SK-N-MC (cell line): ENCODE data around the gene MOCS1.

Experiments used
- DNase-seq: peaks from one replicate; pipeline ENCODE4 v3.0.0-alpha.2; 2011; ENCODE audit warnings: low read depth, low spot score
- H3K27ac ChIP-seq: fragments of 200-600 bp; sonication (generic); 2 replicates; pipeline ENCODE4 v1.5.1; 2016; ENCODE audit warnings: mixed run types
- H3K36me3 ChIP-seq: fragments of 200-600 bp; sonication (generic); 2 replicates; pipeline ENCODE4 v1.6.1; 2017; ENCODE audit warnings: antibody characterized with exemption, low read length, mixed read lengths; ENCODE audit not compliant: insufficient read depth
- H3K4me3 ChIP-seq: fragments of 200-600 bp; sonication (generic); 2 replicates; pipeline ENCODE4 v1.5.1; 2016
- H3K9ac ChIP-seq: fragments of 200-600 bp; sonication (generic); 2 replicates; pipeline ENCODE4 v1.8.0; 2017; ENCODE audit warnings: mixed run types, mixed read lengths; ENCODE audit not compliant: insufficient read length
- H3K9me3 ChIP-seq: fragments of 200-600 bp; sonication (generic); 2 replicates; pipeline ENCODE4 v1.6.1; 2017; ENCODE audit warnings: low read depth, mild to moderate bottlenecking, antibody characterized with exemption, low read length, moderate library complexity, mixed read lengths
- EZH2 ChIP-seq: fragments of 200-600 bp; sonication (generic); IDR thresholded peaks from one replicate; pipeline ENCODE4 v1.6.1; 2017; ENCODE audit warnings: antibody characterized with exemption
- FOXP2 ChIP-seq: optimal IDR thresholded peaks from 2 replicates; pipeline ENCODE3; 2011; ENCODE audit warnings: mild to moderate bottlenecking, moderate library complexity; ENCODE audit not compliant: insufficient read depth; ENCODE audit errors: extremely low read length, control extremely low read depth
- POLR2AphosphoS5 ChIP-seq: IDR thresholded peaks from 2 replicates; pipeline ENCODE4 v1.6.1; 2012; ENCODE audit warnings: mild to moderate bottlenecking, low read depth, low read length, borderline replicate concordance

Gene MOCS1

GRCh38 chr6:39965751-39966150, 31.5 kb upstream of the MOCS1 start:
- H3K27ac ChIP-seq = no peak overlapping the region
- H3K9me3 ChIP-seq = no peaks in the 10 kb centered on the region
- DNase-seq = no peak
- H3K9ac ChIP-seq = no peak overlapping the region
- H3K4me3 ChIP-seq = no peak overlapping the region
- H3K36me3 ChIP-seq = no peaks in the 10 kb centered on the region
- TF ChIP-seq POLR2AphosphoS5 (no peak), FOXP2 (no peak), EZH2 (no peak)

- H3K27ac ChIP-seq = no peak overlapping the region
Measured at GRCh38 chr6:39964530-39964929, 30.3 kb upstream of the MOCS1 start.

GRCh38 chr6:39964094-39964493, 29.8 kb upstream of the MOCS1 start:
- H3K4me3 ChIP-seq = no peak overlapping the region
- H3K27ac ChIP-seq = no peak overlapping the region
- no peaks in the 10 kb centered on the region for H3K36me3 ChIP-seq
- no peak for DNase-seq
- no peaks in the 10 kb centered on the region for H3K9me3 ChIP-seq
- H3K9ac ChIP-seq = no peak overlapping the region
- TF ChIP-seq EZH2 (no peak), FOXP2 (no peak), POLR2AphosphoS5 (no peak)

More at GRCh38 chr6:39964530-39964929, 30.3 kb upstream of the MOCS1 start:
- H3K9me3 ChIP-seq = no peaks in the 10 kb centered on the region
- H3K4me3 ChIP-seq = no peak overlapping the region
- TF ChIP-seq FOXP2 (no peak), EZH2 (no peak), POLR2AphosphoS5 (no peak)
- DNase-seq = no peak
- no peaks in the 10 kb centered on the region for H3K36me3 ChIP-seq
- H3K9ac ChIP-seq = no peak overlapping the region

DNA sequence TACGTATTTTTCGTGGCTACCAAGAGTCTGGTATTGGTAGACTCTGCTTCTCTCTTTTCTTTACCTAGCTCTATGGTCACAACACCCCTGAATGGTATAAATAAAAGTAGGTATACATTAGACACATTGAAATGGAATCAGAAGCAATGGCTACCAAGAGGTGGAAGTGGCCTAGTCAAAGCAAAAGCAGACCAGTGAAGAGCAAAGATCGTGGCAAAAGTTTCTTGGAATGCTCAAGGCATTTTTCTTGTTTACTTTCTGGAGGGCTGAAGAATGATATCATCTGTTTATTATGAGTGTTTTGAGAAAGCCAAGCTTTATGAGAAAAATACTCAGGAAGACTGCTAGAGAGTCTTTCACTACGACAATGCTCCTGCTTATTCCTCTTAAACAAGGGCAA, 28.6 kb upstream of the MOCS1 start:
- TF ChIP-seq POLR2AphosphoS5 = no peak
- no peak for TF ChIP-seq EZH2
- no peak for TF ChIP-seq FOXP2
- H3K9ac ChIP-seq = no peak overlapping the region
- no peak overlapping the region for H3K4me3 ChIP-seq
- no peak for DNase-seq
- no peaks in the 10 kb centered on the region for H3K36me3 ChIP-seq
- no peaks in the 10 kb centered on the region for H3K9me3 ChIP-seq
- H3K27ac ChIP-seq = no peak overlapping the region

DNA sequence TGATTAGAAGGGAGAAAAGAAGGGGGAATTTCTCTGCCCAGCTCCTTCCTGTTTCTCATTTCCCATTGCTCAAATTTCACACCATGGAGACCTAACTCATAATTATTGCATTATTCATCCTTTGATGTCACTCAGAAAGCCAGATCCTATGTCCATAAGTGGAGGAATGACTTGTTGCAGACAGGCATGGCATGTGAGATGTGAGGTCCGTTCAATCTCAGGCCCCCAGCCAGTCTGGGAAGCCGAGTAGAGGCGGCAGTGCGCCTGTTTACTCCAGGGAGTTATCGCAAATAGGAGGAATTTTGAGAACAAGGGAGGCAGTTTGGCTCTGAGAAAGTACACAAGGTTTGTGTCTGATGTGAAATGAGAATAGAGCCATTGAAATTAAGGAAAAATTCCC, 26.9 kb upstream of the MOCS1 start:
- TF ChIP-seq POLR2AphosphoS5 = no peak
- no peak for TF ChIP-seq EZH2
- TF ChIP-seq FOXP2 = no peak
- H3K4me3 ChIP-seq = no peak overlapping the region
- H3K36me3 ChIP-seq = no peaks in the 10 kb centered on the region
- DNase-seq = no peak
- no peaks in the 10 kb centered on the region for H3K9me3 ChIP-seq
- no peak overlapping the region for H3K27ac ChIP-seq
- H3K9ac ChIP-seq = no peak overlapping the region

DNA sequence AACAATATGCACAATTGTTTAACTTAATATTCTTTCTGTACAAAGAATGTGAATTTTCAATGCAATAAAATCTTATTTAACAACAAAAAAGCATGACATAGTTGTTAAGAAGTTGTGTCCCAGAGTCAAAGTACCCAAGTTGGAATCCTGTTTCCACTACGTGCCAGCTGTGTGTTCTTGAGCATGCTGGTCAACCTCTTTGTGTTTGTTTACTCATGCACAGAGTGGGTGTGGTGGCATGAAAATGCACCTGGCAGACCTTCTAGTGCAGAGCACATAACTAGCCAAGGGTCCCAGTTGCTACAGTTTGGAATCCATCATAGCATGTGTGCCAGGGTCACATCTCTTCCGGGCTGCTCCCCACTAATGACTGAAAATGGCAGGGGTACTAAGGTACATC, 24.7 kb upstream of the MOCS1 start:
- Histone ChIP-seq H3K9me3 (no peaks in the 10 kb centered on the region), H3K9ac (no peak overlapping the region), H3K36me3 (no peaks in the 10 kb centered on the region), H3K4me3 (no peak overlapping the region), H3K27ac (no peak overlapping the region)
- no peak for TF ChIP-seq FOXP2
- no peak for TF ChIP-seq POLR2AphosphoS5
- no peak for TF ChIP-seq EZH2
- no peak for DNase-seq

- TF ChIP-seq POLR2AphosphoS5 = no peak
- no peak for TF ChIP-seq FOXP2
- TF ChIP-seq EZH2 = no peak
- Histone ChIP-seq H3K9me3 (no peaks in the 10 kb centered on the region), H3K4me3 (no peak overlapping the region), H3K36me3 (no peaks in the 10 kb centered on the region), H3K27ac (no peak overlapping the region), H3K9ac (no peak overlapping the region)
- no peak for DNase-seq
Measured at GRCh38 chr6:39956936-39957335, 22.7 kb upstream of the MOCS1 start.

GRCh38 chr6:39953076-39953618, 18.9 kb upstream of the MOCS1 start:
- no peak for DNase-seq

DNA sequence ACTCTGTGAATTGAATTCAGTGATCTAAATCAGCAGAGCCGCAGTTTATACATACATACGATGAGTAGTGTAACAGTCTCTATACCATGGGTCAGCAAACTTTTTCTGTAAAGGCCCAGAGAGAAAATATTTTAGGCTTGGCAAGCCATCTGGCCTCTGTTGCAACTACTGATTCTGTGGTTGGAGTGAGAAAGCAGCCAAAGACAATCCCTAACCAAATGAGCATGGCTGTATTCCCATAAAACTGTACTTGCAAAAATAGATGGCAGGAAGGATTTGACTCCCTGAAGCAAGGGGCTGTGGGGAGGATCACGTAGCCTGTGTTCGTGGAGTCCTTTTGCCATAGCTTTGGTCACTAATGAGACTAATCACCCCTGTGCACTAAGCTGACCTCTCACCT, 17.9 kb upstream of the MOCS1 start:
- H3K9me3 ChIP-seq = no peaks in the 10 kb centered on the region
- H3K9ac ChIP-seq = no peak overlapping the region
- H3K27ac ChIP-seq = no peak overlapping the region
- TF ChIP-seq FOXP2 (no peak), POLR2AphosphoS5 (no peak), EZH2 (no peak)
- no peaks in the 10 kb centered on the region for H3K36me3 ChIP-seq
- no peak overlapping the region for H3K4me3 ChIP-seq
- no peak for DNase-seq

More at GRCh38 chr6:39953076-39953618, 18.9 kb upstream of the MOCS1 start:
- no peaks in the 10 kb centered on the region for H3K36me3 ChIP-seq
- no peak overlapping the region for H3K27ac ChIP-seq
- no peaks in the 10 kb centered on the region for H3K9me3 ChIP-seq
- no peak overlapping the region for H3K4me3 ChIP-seq
- no peak overlapping the region for H3K9ac ChIP-seq
- TF ChIP-seq POLR2AphosphoS5 (no peak), FOXP2 (no peak), EZH2 (no peak)
